ENCODE data around the gene KIF25.

The KIF25 gene

GRCh38 chr6:168088161-168089053 lies 90.9 kb downstream of the KIF25 start:
- DNase-seq (ENCODE audit: low read depth, low spot score) = peak; percentile 88

- DNase-seq (ENCODE audit: low read depth, low spot score) = no peak
Measured at GRCh38 chr6:168089186-168090063, 92.0 kb downstream of the KIF25 start.

- no peak for DNase-seq (ENCODE audit: low read depth, low spot score)
Measured at GRCh38 chr6:168090064-168090690, 92.7 kb downstream of the KIF25 start.

GRCh38 chr6:168090706-168091105 lies 93.2 kb downstream of the KIF25 start:
- DNase-seq (ENCODE audit: low read depth, low spot score) = no peak

- no peak for DNase-seq (ENCODE audit: low read depth, low spot score)
Measured at GRCh38 chr6:168091381-168092264, 94.2 kb downstream of the KIF25 start.

- DNase-seq (ENCODE audit: low read depth, low spot score) = no peak
Measured at GRCh38 chr6:168092541-168092940, 95.1 kb downstream of the KIF25 start.

- no peak for DNase-seq (ENCODE audit: low read depth, low spot score)
Measured at GRCh38 chr6:168093071-168093505, 95.6 kb downstream of the KIF25 start.

GRCh38 chr6:168093634-168094033 lies 96.2 kb downstream of the KIF25 start:
- no peak for DNase-seq (ENCODE audit: low read depth, low spot score)

Measured in astrocyte of the hippocampus (primary cell).